GM19324 (cell line): ENCODE data around the gene ADGRG1.

Experiments
- ATAC-seq: cut with Tn5 transposase; IDR thresholded peaks from one replicate; pipeline ENCODE4 v1.9.1; 2021; ENCODE audit warnings: mild to moderate bottlenecking, moderate library complexity; ENCODE audit not compliant: unreplicated experiment, low FRiP score

The ADGRG1 gene

GRCh38 chr16:57633383-57634064, 5.1 kb downstream of the ADGRG1 start:
- no peak for ATAC-seq

DNA sequence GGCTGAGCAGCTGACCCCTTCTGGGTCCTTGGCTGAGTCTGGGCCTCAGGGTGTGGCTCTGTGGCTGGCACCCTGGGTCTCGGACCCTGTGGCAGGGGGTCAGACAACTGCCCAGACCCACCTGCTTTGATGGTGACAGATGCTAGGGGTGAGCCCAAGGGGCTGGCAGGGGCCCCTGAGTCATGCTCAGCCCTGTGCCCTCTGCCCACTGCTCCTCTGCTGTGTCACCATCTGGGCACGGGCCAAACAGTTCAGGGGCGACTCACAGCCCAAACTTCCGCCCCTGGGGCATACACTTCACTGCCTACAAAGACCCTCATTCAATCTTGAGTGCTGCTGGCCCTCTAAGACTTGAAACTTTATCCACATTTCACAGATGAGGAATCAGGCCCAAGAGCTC, 5.7 kb downstream of the ADGRG1 start:
- no peak for ATAC-seq

- ATAC-seq = no peak
Observed at GRCh38 chr16:57635266-57636097, 7.1 kb downstream of the ADGRG1 start.

GRCh38 chr16:57636184-57636583, 7.8 kb downstream of the ADGRG1 start:
- no peak for ATAC-seq

DNA sequence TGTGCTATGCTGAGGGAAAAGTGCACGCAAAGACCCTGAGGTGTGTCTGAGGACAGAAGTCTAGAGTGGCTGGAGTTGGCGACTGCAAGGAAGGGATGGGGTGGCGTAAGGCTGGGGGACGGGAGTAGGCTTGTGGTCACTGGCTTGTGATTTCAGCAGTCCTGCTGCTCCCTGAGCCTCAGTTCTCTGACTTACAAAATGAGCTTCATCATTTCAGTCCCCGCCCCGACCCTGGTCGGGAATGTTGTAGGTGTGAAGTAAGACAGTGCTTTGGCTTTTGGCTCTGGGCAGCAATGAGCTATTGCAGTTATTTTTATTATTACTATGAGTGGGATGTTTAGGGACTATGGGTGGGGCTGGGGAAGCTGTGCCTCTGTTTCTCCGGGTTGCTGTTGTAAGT, 8.6 kb downstream of the ADGRG1 start:
- no peak for ATAC-seq

- no peak for ATAC-seq
Observed at GRCh38 chr16:57637424-57637823, 9.0 kb downstream of the ADGRG1 start.

GRCh38 chr16:57637965-57638364, 9.5 kb downstream of the ADGRG1 start:
- no peak for ATAC-seq

DNA sequence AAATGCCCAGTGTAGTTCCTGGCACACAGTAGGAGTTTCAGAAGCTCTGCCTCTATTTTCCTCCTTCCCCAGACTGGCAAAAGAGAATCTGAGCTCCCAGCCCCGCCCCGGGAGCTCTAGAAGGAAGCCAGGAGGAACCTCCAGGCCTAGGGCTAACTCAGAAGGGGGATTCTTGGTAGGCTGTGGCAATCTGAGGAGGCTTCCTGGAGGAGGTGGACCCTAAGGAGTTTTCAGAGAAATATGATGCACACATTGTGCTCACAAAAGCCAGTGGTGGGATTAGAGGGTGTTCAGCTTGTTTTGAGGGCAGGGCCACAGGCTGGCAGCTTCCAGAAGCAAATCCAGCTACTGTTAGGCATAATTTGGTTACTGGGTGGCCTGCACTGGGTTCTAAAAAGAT, 10.0 kb downstream of the ADGRG1 start:
- ATAC-seq = no peak

DNA sequence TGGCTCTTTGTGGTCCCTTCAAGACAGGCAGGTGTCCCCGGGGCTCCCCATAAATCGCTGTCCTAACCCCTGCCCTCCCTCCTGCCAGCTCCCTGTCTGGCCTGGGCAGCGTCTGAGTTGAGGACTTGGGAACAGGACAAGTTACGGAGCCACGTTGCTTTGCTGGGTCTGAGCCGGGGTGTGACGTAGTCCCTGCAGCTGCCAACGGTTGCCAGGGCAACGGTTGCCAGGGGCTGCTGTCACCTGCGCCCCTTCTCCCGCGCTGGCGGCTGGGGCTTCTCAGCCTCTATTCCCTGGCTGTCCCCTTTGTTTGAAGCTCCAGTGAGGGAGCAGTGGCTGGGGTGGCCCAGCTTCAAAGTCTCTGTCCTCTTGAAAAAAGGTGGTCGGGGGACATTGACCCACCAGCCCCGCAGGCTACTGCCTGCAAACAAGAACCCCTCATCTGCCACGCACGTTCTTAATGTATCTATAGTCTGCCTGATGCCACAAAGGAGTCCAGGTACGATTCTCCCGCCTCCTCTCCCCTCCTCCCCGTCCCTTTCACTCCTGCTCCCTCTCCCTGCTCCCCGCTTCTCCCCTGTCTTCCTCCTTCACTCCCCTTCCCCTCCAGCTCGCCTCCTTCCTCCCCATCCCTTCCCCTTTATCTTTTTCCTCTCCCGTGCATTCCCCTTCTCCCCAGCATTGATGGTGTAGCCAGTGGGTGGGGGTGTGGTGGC, 10.9 kb downstream of the ADGRG1 start:
- ATAC-seq = no peak

DNA sequence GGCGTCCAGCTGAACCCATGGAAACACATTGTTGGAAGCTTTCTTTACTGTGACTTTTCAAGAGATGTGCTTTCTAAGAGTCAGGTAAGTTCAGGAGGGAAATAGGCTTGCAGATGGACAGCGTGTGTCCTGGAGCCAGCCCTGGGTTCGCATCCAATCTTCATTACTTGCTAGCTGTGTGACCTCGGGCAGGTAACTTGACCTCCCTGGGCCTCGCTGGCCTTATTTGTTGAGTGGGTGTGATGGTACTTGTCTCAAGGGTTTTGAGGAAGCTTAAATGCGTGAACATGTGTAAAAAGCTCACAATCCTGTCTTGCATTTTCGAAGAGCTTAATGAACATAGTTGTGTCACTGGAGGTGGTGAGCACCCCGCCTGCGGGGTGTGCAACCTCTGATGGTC, 11.8 kb downstream of the ADGRG1 start:
- ATAC-seq = no peak

GRCh38 chr16:57640612-57641011, 12.2 kb downstream of the ADGRG1 start:
- no peak for ATAC-seq

DNA sequence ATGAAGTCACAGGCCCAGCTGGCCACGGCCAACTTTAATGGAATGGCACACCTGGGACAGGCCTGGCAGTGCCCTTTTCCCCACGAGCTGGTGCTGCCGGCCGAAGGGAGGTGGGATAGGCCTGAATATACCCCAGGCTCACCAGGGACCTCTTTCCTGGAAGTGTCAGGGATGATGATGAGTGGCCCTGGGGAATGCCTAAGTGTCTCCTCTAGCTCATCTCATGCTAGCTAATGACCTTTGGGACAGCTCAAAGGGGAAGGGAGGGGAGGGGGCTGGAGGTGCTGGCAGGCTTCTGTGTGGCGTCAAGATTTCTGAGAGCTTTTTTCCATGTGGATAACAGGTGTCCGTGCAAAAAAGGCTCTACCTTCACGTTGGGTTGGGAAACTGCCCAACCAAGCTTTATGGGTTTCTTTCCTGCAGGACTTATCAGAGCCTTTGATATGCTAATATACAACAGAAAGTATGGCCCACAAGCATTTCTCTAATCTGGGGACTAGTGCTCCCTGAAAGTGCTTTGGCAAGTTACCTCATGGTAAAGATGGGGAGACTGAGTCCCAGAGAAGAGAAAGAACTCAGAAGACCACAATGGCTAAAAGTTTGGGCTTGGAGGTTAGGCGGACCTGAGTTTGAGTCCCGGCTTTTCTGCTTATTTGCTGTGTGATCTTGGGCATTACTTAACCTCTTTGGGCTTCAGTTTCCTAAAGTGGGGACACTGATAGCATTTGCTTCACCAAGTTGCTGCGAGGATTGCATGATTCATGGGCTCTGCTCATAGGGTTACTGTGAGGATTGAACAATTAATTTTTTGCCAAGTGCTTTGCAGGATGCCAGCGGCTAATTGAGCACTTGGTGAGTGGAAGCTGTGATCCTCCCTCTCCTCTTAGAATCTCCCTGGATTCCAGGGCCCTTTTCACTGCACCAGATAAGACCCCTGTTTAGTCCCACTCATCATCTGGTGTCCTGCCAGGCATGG, 14.0 kb downstream of the ADGRG1 start:
- no peak for ATAC-seq

DNA sequence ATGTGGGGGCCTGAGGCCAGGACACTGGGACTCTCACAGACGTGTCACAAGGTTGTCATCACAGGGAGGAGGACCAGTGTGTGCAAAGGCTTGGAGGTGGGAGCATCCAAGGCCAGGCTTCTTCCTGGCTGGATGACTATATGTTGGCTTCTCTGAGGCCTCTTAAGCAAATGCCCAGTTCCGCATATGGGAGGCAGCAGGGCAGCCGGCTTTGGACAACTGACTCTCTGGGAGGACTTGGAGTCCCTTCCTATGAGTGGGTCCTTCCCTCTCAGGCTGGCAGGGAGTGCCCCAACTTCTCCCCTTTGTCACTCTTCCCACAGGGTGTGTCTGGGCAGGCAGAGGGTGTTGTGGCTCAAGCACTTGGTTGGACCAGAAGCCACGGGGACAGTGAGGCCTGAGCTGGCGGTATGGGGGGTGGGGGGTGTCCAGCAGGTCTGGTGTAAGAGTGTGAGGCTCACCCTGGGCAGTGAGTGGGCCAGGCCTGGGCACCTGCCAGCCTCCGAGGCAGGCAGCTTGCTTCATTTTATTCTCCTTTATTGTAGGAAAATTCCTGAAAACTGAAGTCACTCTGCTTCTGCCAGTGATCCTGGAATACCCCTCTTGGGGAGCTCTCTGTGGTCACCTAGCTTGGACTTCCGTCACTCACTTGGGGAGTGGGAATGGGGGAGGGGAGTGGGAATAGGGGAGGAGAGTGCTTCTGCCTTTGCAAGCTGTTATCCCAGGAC, 14.9 kb downstream of the ADGRG1 start:
- no peak for ATAC-seq

- ATAC-seq = no peak
Observed at GRCh38 chr16:57643910-57644309, 15.5 kb downstream of the ADGRG1 start.

DNA sequence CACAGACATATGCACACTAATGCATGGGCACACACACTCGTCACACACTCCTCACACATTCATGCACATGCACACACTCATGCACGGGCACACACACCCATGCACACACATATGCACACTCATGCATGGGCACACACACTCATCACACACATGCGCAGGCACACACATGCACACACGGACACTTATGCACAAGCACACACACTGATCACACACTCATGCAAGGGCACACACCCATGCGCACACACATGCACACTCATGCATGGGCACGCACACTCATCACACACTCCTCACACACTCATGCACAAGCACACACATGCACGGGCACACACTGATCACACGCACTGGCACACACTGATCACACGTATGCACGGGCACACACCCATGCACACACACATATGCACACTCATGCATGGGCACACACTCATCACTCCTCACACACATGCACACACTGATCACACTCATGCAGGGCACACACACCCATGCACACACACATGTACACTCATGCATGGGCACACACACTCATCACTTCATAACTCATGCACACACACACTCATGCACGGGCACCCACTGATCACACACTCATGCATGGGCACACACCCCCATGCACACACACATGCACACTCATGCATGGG, 16.1 kb downstream of the ADGRG1 start:
- ATAC-seq = no peak

GRCh38 chr16:57645169-57645568, 16.7 kb downstream of the ADGRG1 start:
- no peak for ATAC-seq

GRCh38 chr16:57645691-57646387, 17.4 kb downstream of the ADGRG1 start:
- ATAC-seq = no peak

DNA sequence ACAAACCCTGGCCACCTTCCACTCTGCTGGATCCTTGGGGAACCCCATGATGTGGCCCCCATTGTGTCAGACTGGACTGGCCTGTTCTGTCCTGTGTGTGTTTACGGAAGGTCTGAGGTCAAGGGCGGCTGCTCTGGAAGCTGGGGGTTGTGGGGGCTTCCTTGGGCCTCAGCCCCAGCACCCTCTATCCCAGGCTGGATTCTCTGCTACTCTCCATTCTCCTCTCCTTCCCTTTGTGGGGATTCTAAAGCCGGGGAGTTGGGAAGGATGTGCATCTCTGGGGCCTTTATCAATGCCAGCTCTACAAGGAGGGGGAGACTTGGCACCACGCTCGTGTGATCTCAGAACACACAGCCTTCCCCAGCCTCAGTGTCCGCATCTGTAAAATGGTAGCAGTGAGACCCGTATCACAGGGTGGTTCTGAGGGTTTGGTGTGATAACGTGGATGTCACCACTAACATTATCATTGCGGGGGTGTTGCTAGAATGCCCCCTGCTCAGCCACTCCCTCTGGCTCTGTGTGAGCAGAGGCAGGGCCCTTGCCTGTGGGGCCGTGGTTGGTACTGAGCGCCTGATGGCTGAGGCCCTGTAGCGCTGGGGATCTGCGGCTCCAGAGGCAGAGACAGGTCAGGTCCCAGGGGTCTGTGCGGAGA, 18.1 kb downstream of the ADGRG1 start:
- no peak for ATAC-seq
